PC-9 (cell line): Measurements from ENCODE around the gene USP2.

Source experiments
- EZH2 ChIP-seq: fragments of 200-600 bp; sonication (generic); IDR thresholded peaks from 2 replicates; pipeline ENCODE4 v1.8.0; 2017; ENCODE audit warnings: antibody characterized with exemption, low read depth
- TF ChIP-seq, protein P1 (sequence below): fragments of 200-600 bp; sonication (generic); conservative IDR thresholded peaks from 2 replicates; pipeline ENCODE4 v1.6.1; 2017; ENCODE audit warnings: mixed run types, antibody characterized with exemption, mild to moderate bottlenecking, moderate library complexity

DNA sequence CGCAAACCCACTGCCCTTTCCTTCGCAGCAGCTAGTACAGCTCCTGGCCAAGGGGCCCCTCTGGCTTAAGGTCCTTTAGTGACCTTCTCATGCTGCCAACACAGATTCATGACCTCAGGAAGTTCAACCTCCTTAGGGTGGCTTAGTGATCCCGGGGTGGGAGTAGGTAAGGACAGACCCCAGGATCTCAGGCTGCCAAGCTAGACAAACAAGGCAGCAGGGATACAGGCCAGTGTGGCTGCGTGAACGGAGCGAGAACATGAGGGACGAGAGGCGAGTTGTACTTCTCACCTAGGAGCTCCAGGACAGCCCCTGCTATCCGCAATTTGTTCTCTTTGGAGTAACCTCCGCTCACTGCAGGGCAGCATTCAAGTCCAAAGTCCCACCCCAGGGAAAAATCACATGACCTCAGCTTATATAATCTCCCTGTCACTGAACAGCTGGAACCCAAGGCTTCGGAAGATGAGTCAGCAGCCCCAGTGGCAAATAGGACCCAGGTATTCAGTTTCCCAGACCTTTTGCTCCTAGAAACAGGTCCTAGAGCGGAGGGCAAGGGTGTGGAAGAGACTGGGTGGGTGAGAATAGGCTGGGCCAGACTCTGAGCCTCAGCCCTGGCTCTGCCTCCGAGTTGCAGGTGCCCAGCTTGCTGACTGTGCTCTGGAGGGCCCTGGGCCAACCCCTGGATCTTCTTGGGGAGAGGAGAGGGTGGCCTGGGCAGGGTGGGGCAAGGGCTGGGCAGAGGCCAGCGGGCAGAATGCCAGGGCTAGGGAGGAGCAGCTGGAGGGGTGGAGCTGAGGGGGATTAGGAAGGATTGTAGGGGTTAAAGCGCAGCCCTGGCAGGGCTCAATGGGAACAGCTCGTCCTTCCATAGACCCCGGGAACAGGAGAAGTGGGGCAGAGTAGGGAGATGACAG lies 13.1 kb downstream of the USP2 start:
- TF ChIP-seq, protein P1, sequence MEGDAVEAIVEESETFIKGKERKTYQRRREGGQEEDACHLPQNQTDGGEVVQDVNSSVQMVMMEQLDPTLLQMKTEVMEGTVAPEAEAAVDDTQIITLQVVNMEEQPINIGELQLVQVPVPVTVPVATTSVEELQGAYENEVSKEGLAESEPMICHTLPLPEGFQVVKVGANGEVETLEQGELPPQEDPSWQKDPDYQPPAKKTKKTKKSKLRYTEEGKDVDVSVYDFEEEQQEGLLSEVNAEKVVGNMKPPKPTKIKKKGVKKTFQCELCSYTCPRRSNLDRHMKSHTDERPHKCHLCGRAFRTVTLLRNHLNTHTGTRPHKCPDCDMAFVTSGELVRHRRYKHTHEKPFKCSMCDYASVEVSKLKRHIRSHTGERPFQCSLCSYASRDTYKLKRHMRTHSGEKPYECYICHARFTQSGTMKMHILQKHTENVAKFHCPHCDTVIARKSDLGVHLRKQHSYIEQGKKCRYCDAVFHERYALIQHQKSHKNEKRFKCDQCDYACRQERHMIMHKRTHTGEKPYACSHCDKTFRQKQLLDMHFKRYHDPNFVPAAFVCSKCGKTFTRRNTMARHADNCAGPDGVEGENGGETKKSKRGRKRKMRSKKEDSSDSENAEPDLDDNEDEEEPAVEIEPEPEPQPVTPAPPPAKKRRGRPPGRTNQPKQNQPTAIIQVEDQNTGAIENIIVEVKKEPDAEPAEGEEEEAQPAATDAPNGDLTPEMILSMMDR = no peak
- TF ChIP-seq EZH2 = no peak
